Upper lobe of left lung (tissue), 4 donors: ENCODE measurements around the gene SLC35F3.

Experiments
- EP300 ChIP-seq, 4 donors: sonication (generic); formaldehyde crosslinking; IDR thresholded peaks; one replicate each; pipeline ENCODE4 v1.5.1; 2017; ENCODE audit warnings: antibody characterized with exemption in 4 of 4, control low read depth in 2 of 4
- POLR2A ChIP-seq, 4 donors: fragments of 450-650 bp; IDR thresholded peaks; one replicate each; pipeline ENCODE4 v1.5.1; 2016 to 2017; ENCODE audit warnings: antibody characterized with exemption in 4 of 4, mild to moderate bottlenecking in 2 of 4
- TF ChIP-seq, protein P1 (sequence below), 6 experiments: fragments of 450-650 bp in 4 of 6; fragments of 200-600 bp in 2 of 6; sonication (generic) in 2 of 6; IDR thresholded peaks; one replicate each; pipeline ENCODE4 v1.5.1; 2016 to 2019; ENCODE audit warnings: antibody characterized with exemption in 6 of 6

DNA sequence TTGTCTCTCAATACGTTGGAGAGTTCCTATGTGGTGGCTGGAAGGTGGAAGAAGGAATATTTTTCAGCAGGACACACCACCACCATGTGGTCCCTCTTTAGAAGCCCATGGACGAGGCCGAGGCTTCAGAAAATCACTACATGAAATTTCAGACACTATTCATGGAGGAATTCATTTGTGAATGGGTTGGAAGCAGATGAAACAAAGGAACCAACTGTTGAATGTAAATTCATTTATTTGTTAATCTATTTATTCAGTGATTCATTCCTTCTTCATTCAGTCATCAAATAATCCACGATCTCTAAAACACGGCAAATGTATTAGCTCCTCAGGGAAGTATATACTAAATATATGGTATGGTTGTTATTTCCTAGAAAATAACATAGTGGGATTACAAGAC lies 12.2 kb downstream of the SLC35F3 start:
- no peak for TF ChIP-seq POLR2A (IDR thresholded peaks at IDR 0.05)
- TF ChIP-seq, protein P1, sequence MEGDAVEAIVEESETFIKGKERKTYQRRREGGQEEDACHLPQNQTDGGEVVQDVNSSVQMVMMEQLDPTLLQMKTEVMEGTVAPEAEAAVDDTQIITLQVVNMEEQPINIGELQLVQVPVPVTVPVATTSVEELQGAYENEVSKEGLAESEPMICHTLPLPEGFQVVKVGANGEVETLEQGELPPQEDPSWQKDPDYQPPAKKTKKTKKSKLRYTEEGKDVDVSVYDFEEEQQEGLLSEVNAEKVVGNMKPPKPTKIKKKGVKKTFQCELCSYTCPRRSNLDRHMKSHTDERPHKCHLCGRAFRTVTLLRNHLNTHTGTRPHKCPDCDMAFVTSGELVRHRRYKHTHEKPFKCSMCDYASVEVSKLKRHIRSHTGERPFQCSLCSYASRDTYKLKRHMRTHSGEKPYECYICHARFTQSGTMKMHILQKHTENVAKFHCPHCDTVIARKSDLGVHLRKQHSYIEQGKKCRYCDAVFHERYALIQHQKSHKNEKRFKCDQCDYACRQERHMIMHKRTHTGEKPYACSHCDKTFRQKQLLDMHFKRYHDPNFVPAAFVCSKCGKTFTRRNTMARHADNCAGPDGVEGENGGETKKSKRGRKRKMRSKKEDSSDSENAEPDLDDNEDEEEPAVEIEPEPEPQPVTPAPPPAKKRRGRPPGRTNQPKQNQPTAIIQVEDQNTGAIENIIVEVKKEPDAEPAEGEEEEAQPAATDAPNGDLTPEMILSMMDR (IDR thresholded peaks at IDR 0.05) = no peak
- TF ChIP-seq EP300 (IDR thresholded peaks at IDR 0.05) = no peak
